H9 (cell line): ENCODE data around the gene DHDDS. TPM values are rescaled to one million over a fixed set of nuclear protein-coding genes. Genes with fewer than 3 reads are reported as not detected.
A peak's percentile ranks its signal among the peaks of the same experiment; 100 is the strongest.

Source experiments
- DNase-seq: peaks from one replicate; pipeline ENCODE4 v3.0.0-alpha.2; 2017
- H2AFZ ChIP-seq: one replicate; pipeline ENCODE4 v1.6.1; 2013; ENCODE audit warnings: mild to moderate bottlenecking, low read length, control low read depth, moderate library complexity
- H2AK5ac ChIP-seq: 2 replicates; pipeline ENCODE4 v1.6.1; 2013; ENCODE audit warnings: low read length, control low read depth, mixed read lengths; ENCODE audit not compliant: insufficient read length
- H2BK120ac ChIP-seq: one replicate; pipeline ENCODE4 v1.6.1; 2013; ENCODE audit warnings: low read depth, mild to moderate bottlenecking, low read length, control low read depth, inconsistent platforms; ENCODE audit not compliant: poor library complexity, severe bottlenecking
- H2BK12ac ChIP-seq: 2 replicates; pipeline ENCODE4 v1.6.1; 2013; ENCODE audit warnings: low read length, control low read depth, mixed read lengths, low read depth; ENCODE audit not compliant: insufficient read length
- H2BK15ac ChIP-seq: 2 replicates; pipeline ENCODE4 v1.6.1; 2013; ENCODE audit warnings: low read depth, low read length, control low read depth
- H2BK20ac ChIP-seq: one replicate; pipeline ENCODE4 v1.6.1; 2013; ENCODE audit warnings: low read depth, mild to moderate bottlenecking, low read length, control low read depth, inconsistent platforms; ENCODE audit not compliant: poor library complexity, severe bottlenecking
- H2BK5ac ChIP-seq: 2 replicates; pipeline ENCODE4 v1.6.1; 2013; ENCODE audit warnings: low read length, control low read depth, mixed read lengths; ENCODE audit not compliant: insufficient read length
- H3K14ac ChIP-seq: 2 replicates; pipeline ENCODE4 v1.6.1; 2013; ENCODE audit warnings: low read length, control low read depth; ENCODE audit not compliant: insufficient read depth
- H3K18ac ChIP-seq: 2 replicates; pipeline ENCODE4 v1.6.1; 2013; ENCODE audit warnings: low read depth, mild to moderate bottlenecking, mixed read lengths, low read length, control low read depth; ENCODE audit not compliant: insufficient read length
- H3K23ac ChIP-seq: 2 replicates; pipeline ENCODE4 v1.6.1; 2013; ENCODE audit warnings: low read length, control low read depth, mixed read lengths, low read depth; ENCODE audit not compliant: insufficient read length
- H3K23me2 ChIP-seq: 2 replicates; pipeline ENCODE4 v1.6.1; 2013; ENCODE audit warnings: low read depth, mild to moderate bottlenecking, mixed read lengths, low read length, control low read depth; ENCODE audit not compliant: insufficient read length, poor library complexity, severe bottlenecking
- H3K27ac ChIP-seq: 2 replicates; pipeline ENCODE4 v1.5.1; 2013; ENCODE audit warnings: low read length, control low read depth, mixed read lengths, low read depth; ENCODE audit not compliant: insufficient read length
- H3K27me3 ChIP-seq: 2 replicates; pipeline ENCODE4 v1.6.1; 2013; ENCODE audit warnings: low read length, control low read depth, inconsistent platforms; ENCODE audit not compliant: insufficient read depth
- H3K4ac ChIP-seq: 2 replicates; pipeline ENCODE4 v1.6.1; 2013; ENCODE audit warnings: low read depth, mild to moderate bottlenecking, control low read depth, inconsistent platforms, low read length, moderate library complexity
- H3K4me1 ChIP-seq: 2 replicates; pipeline ENCODE4 v1.6.1; 2013; ENCODE audit warnings: low read length, control low read depth, inconsistent platforms; ENCODE audit not compliant: insufficient read depth
- H3K4me2 ChIP-seq: 2 replicates; pipeline ENCODE4 v1.6.1; 2013; ENCODE audit warnings: low read length, control low read depth, mixed read lengths; ENCODE audit not compliant: insufficient read length, insufficient read depth
- H3K56ac ChIP-seq: 2 replicates; pipeline ENCODE4 v1.6.1; 2013; ENCODE audit warnings: low read depth, mild to moderate bottlenecking, mixed read lengths, low read length, control low read depth; ENCODE audit not compliant: insufficient read length
- H3K79me1 ChIP-seq: 2 replicates; pipeline ENCODE4 v1.6.1; 2013; ENCODE audit warnings: low read depth, mild to moderate bottlenecking, moderate library complexity, low read length, control low read depth, inconsistent platforms; ENCODE audit not compliant: insufficient read depth, poor library complexity, severe bottlenecking
- H3K79me2 ChIP-seq: 2 replicates; pipeline ENCODE4 v1.6.1; 2013; ENCODE audit warnings: low read length, control low read depth, inconsistent platforms; ENCODE audit not compliant: insufficient read depth
- H3K9ac ChIP-seq: 2 replicates; pipeline ENCODE4 v1.6.1; 2013; ENCODE audit warnings: low read length, control low read depth, mixed read lengths; ENCODE audit not compliant: insufficient read length; ENCODE audit errors: extremely low read depth
- H3K9me3 ChIP-seq: one replicate; pipeline ENCODE4 v1.6.1; 2013; ENCODE audit warnings: low read depth, low read length, inconsistent platforms; ENCODE audit not compliant: control insufficient read depth
- H3T11ph ChIP-seq: one replicate; pipeline ENCODE4 v1.6.1; 2013; ENCODE audit warnings: mild to moderate bottlenecking, low read length, control low read depth, inconsistent platforms
- H4K20me1 ChIP-seq: one replicate; pipeline ENCODE4 v1.6.1; 2013; ENCODE audit not compliant: control insufficient read depth, insufficient read length, insufficient read depth
- H4K5ac ChIP-seq: 2 replicates; pipeline ENCODE4 v1.6.1; 2013; ENCODE audit warnings: low read depth, mild to moderate bottlenecking, mixed read lengths, low read length, control low read depth; ENCODE audit not compliant: insufficient read length
- H4K8ac ChIP-seq: replicated peaks from 2 replicates; pipeline ENCODE4 v1.6.1; 2013; ENCODE audit warnings: low read length, control low read depth, mixed read lengths, low read depth; ENCODE audit not compliant: insufficient read length
- H4K91ac ChIP-seq: 2 replicates; pipeline ENCODE4 v1.6.1; 2013; ENCODE audit warnings: low read depth, mild to moderate bottlenecking, moderate library complexity, mixed read lengths, low read length, control low read depth; ENCODE audit not compliant: insufficient read length
- H3K27ac Mint-ChIP-seq, 3 experiments: 2 replicates in 2 of 3; 3 replicates in 1 of 3; pipeline ENCODE4 v1.8.0; 2020 to 2021; ENCODE audit warnings: mixed read lengths in 3 of 3, mild to moderate bottlenecking in 1 of 3, moderate library complexity in 1 of 3
- H3K27me3 Mint-ChIP-seq: 2 replicates; pipeline ENCODE4 v1.8.0; 2021; ENCODE audit warnings: low read depth, mild to moderate bottlenecking, moderate library complexity, mixed read lengths
- H3K36me3 Mint-ChIP-seq, 3 experiments: 2 replicates in 2 of 3; 3 replicates in 1 of 3; pipeline ENCODE4 v1.8.0; 2020 to 2021; ENCODE audit warnings: low read depth in 3 of 3, mixed read lengths in 3 of 3; ENCODE audit not compliant: insufficient read depth in 1 of 3
- H3K4me1 Mint-ChIP-seq, 2 experiments: 2 replicates each; pipeline ENCODE4 v1.8.0; 2020; ENCODE audit warnings: mixed read lengths in 2 of 2
- H3K4me3 Mint-ChIP-seq, 2 experiments: 2 replicates in 1 of 2; 3 replicates in 1 of 2; pipeline ENCODE4 v1.8.0; 2020 to 2021; ENCODE audit warnings: mild to moderate bottlenecking in 2 of 2, mixed read lengths in 2 of 2, moderate library complexity in 1 of 2
- H3K9me3 Mint-ChIP-seq, 2 experiments: 2 replicates in 1 of 2; 3 replicates in 1 of 2; pipeline ENCODE4 v1.8.0; 2020; ENCODE audit warnings: mild to moderate bottlenecking in 2 of 2, mixed read lengths in 2 of 2, moderate library complexity in 1 of 2
- CTCF ChIP-seq: fragments of 200-600 bp; sonication (generic); conservative IDR thresholded peaks from 3 replicates; pipeline ENCODE4 v1.8.0; 2021; ENCODE audit warnings: antibody characterized with exemption, mild to moderate bottlenecking
- WGBS: extraction: QIAGEN DNeasy Blood & Tissue Kit; methylation state at CpG from one replicate; pipeline ENCODE4 v1.1.7; 2013; ENCODE audit warnings: missing lambda C conversion rate, low lambda C conversion rate, mixed read lengths; ENCODE audit not compliant: insufficient read length; ENCODE audit errors: extremely low coverage; 5-methylcytosine and 5-hydroxymethylcytosine counted together
- total RNA-seq: library from RNA; stranded (reverse); gene quantifications from 2 replicates; pipeline ENCODE4 v1.2.1, GENCODE V29; 2021

The DHDDS gene
- total RNA-seq, 1 experiment from 2014 or later, result 61.2 TPM

GRCh38 chr1:26388791-26389445 lies 43.2 kb upstream of the DHDDS start:
- Histone ChIP-seq H4K91ac (no peak overlapping the region), H2AFZ (no peak overlapping the region)
- no peaks in the 10 kb centered on the region for H3K9me3 Mint-ChIP-seq

More at GRCh38 chr1:26388791-26389445, 43.2 kb upstream of the DHDDS start:
- Mint-ChIP-seq H3K27ac (peak overlapping the region in 1 of 3 experiments; percentile 19; a peak in 1 of 7 replicates), H3K27me3 (peaks cover 2% of the 10 kb centered on the region; the same call in 1 of the 2 replicates), H3K4me3 (no peak overlapping the region), H3K36me3 (no peaks in the 10 kb centered on the region), H3K4me1 (peaks cover 21 to 37% of the 10 kb centered on the region in 2 experiments)
- Histone ChIP-seq H2BK15ac (no peak overlapping the region), H3K27ac (no peak overlapping the region), H2BK5ac (no peak overlapping the region), H3K56ac (no peak overlapping the region), H3K9me3 (no peaks in the 10 kb centered on the region), H2BK120ac (no peak overlapping the region), H2BK12ac (no peak overlapping the region), H3K14ac (no peak overlapping the region), H3K23me2 (no peaks in the 10 kb centered on the region), H2BK20ac (no peak overlapping the region), H3T11ph (no peak overlapping the region), H3K18ac (no peak overlapping the region), H3K79me1 (no peaks in the 10 kb centered on the region), H3K4ac (no peak overlapping the region), H4K5ac (no peak overlapping the region), H3K4me1 (peaks cover 4% of the 10 kb centered on the region; the same call in 1 of the 2 replicates), H4K8ac (no peak overlapping the region), H3K79me2 (no peaks in the 10 kb centered on the region), H3K23ac (no peak overlapping the region), H2AK5ac (no peak overlapping the region), H4K20me1 (no peaks in the 10 kb centered on the region), H3K27me3 (no peaks in the 10 kb centered on the region), H3K4me2 (no peak overlapping the region), H3K9ac (no peak overlapping the region)
- WGBS, result no CpG with 5 or more reads among the region's 7 CpGs
- TF ChIP-seq CTCF, result no peak
- DNase-seq, result no peak
